ENCODE measurements around the gene HOXA1. TPM values are rescaled to one million over a fixed set of nuclear protein-coding genes. Genes with fewer than 3 reads are reported as not detected.

HOXA1 gene
- polyA plus RNA-seq, 3 donors from 2014 or later: 0.62 TPM; not detected in 2

GRCh38 chr7:27128034-27128433, 32.2 kb upstream of the HOXA1 start:
- Mint-ChIP-seq H3K27ac (no peak overlapping the region), H3K9me3 (no peaks in the 10 kb centered on the region), H3K4me1 (peaks cover 6% of the 10 kb centered on the region in 2 donors), H3K36me3 (peaks cover 0 to 7% (median 0%) of the 10 kb centered on the region in 3 donors), H3K27me3 (ENCODE audit: low read depth in 3 of 3) (peaks cover 1 to 15% (median 13%) of the 10 kb centered on the region in 3 donors), H3K4me3 (peak overlapping the region in 1 of 5 donors; percentile 70)
- DNase-seq: no peak

DNA sequence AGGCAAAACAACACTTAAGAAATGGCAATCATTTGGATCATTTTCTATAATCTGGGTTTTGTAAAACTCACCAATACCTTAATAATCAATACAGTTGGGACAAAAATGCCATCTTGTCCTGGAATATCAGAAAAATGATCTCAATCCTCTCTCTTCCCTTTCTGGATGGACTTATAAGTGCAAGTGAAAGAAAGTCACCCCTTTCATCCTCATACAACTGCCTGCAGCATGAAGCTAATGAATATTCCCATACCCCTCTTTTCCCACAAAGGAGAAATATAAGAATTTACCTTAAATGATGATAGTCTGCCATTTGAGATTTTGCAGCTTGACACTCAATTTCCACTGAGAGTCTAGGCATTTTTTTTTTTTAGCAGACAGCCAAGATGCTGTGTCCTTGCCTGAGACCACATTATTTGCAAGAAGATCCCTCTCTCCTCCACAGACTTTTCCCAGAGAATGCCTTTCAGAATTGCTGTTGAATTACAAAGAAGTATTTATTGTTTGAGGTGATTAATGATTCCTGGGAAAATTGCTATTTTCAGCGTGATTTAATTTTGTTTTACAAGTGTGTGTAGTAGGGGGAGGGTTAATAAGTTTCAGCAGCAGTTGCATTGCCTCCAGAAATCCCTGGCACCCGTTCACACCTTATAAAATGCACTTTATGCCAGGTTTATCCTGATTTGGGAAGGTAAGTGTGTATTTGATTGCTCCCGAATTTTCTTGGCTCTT, 31.0 kb upstream of the HOXA1 start:
- DNase-seq: no peak
- H3K4me1 Mint-ChIP-seq: peaks cover 6% of the 10 kb centered on the region in 2 donors
- no peak overlapping the region for H3K27ac Mint-ChIP-seq
- H3K4me3 Mint-ChIP-seq: no peak overlapping the region
- peaks cover 1 to 13% (median 12%) of the 10 kb centered on the region in 3 donors for H3K27me3 Mint-ChIP-seq (ENCODE audit: low read depth in 3 of 3)
- peaks cover 0 to 7% (median 1%) of the 10 kb centered on the region in 3 donors for H3K36me3 Mint-ChIP-seq
- no peaks in the 10 kb centered on the region for H3K9me3 Mint-ChIP-seq

DNA sequence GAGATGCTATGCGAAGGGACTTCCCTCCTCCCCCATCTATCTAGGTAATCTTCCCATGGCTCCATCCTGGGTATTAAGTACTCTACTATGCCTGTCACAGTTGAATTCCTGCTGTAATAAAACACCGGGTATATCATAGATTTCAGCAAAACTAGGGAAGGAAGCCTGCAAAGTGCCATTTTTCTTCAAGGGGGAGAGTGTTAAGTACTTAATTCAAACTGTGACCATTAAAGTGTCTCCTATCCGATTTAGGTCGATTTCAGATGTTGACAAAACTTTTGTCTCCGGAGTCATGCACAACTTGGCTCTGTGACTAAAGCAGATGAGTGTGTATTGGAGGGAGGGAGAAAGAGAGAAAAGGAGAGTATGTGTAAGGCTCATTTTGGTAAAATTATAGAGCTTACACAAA, 30.2 kb upstream of the HOXA1 start:
- no peak overlapping the region for H3K27ac Mint-ChIP-seq
- no peaks in the 10 kb centered on the region for H3K9me3 Mint-ChIP-seq
- peaks cover 1 to 10% (median 9%) of the 10 kb centered on the region in 3 donors for H3K27me3 Mint-ChIP-seq (ENCODE audit: low read depth in 3 of 3)
- no peaks in the 10 kb centered on the region for H3K4me1 Mint-ChIP-seq
- H3K4me3 Mint-ChIP-seq: no peak overlapping the region
- no peak for DNase-seq
- peaks cover 0 to 7% (median 3%) of the 10 kb centered on the region in 3 donors for H3K36me3 Mint-ChIP-seq

DNA sequence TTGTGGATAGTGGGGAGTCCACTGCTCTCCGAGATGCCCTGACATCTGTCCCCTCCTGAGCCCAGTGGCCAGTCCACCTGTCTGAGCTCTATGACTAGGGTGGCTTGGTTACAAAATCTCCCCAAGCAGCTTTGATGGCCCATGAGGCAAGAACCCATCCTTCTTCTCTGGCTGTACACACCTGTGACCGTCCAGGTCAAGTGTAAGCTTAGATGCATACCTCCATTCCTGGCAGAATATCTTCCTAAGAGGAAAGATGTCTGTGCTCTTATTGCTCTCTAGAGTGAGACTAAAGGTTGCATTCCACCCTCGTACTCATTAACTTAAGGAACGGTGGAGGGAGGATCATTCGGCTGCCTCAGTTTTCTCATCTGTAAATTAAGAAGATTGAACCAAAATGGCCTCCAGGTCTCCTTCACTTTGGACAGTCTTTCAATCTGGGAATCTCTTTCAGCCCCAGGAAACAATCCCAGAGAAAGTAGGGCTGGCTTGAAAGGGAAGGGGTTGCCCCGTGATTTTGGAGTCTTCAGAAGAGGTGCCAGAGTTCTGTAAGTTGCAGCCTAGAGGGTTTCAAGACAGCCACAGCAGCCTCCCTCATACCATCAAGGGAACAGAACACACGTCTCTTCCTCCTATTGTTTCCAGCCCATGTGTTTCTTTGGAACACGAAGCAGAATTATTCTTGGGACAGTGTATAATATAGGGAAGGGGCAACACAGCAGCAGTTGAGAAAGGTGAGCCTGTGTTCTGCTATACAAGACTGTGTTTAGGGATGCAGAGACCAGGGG, 29.3 kb upstream of the HOXA1 start:
- H3K4me1 Mint-ChIP-seq: no peaks in the 10 kb centered on the region
- H3K36me3 Mint-ChIP-seq: peaks cover 0 to 7% (median 3%) of the 10 kb centered on the region in 3 donors
- H3K9me3 Mint-ChIP-seq: no peaks in the 10 kb centered on the region
- H3K27ac Mint-ChIP-seq: no peak overlapping the region
- DNase-seq: no peak
- H3K27me3 Mint-ChIP-seq (ENCODE audit: low read depth in 3 of 3): peaks cover 1 to 8% (median 6%) of the 10 kb centered on the region in 3 donors
- no peak overlapping the region for H3K4me3 Mint-ChIP-seq

- Mint-ChIP-seq H3K27ac (no peak overlapping the region), H3K4me1 (no peaks in the 10 kb centered on the region), H3K27me3 (ENCODE audit: low read depth in 3 of 3) (peaks cover 1 to 6% (median 4%) of the 10 kb centered on the region in 3 donors), H3K9me3 (no peaks in the 10 kb centered on the region), H3K4me3 (no peak overlapping the region), H3K36me3 (peaks cover 0 to 7% (median 3%) of the 10 kb centered on the region in 3 donors)
- no peak for DNase-seq
Measured at GRCh38 chr7:27124096-27124901, 28.5 kb upstream of the HOXA1 start.

DNA sequence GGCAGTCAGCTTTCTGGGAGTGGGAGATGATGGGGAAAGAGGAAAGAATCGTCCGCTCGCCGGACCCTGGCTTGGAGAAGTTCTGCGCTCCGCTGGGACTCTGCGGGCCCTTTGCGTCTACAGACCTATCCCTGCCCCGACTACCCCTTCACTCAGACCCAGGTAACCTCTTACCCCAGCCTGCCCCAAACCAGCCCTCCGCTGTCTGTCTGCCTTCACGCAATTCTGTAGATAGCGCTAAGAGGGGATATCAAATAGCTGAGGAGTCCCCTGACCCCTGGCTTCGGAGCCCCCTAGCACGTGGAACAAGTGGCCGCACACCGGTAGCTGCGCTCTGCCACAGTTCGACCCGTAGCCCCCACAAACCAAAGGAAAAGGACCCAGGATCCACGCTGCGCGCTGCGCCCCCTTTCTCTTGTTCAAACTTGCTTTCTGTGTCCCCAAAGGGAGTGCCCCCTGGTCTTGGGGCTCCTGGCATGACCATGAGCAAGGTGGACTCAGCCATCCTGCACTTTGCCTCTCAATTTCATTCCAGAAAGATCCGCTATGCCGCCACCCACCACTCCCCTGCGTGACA, 27.8 kb upstream of the HOXA1 start:
- Mint-ChIP-seq H3K36me3 (peaks cover 0 to 7% (median 3%) of the 10 kb centered on the region in 3 donors), H3K4me1 (no peaks in the 10 kb centered on the region), H3K4me3 (no peak overlapping the region), H3K27me3 (ENCODE audit: low read depth in 3 of 3) (peaks cover 1 to 6% (median 4%) of the 10 kb centered on the region in 3 donors), H3K27ac (no peak overlapping the region), H3K9me3 (no peaks in the 10 kb centered on the region)
- DNase-seq: no peak

DNA sequence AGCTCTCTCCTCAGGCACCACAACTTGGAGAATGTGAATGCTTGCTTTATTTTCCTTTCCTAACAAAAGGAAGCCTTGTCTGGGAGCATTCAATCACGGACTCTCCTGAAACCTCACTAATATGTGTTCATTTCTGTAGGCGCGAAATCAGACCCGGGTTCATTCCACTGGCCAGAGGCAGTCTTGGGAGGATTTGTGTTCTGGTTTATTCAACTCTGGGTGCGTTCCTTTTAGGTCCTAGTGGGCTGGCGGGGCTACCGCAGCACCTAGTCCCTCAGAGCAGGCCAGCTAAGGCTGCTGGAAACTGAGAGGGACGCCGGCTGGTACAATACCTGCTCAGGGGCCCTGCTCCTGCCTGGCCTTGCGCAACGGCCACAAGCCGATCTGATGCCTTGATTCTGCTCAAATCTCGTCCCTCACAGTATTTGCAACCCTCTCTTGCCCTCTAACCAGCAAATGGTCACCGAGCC, 27.2 kb upstream of the HOXA1 start:
- Mint-ChIP-seq H3K27ac (no peak overlapping the region), H3K4me1 (no peaks in the 10 kb centered on the region), H3K27me3 (ENCODE audit: low read depth in 3 of 3) (peaks cover 1 to 6% (median 4%) of the 10 kb centered on the region in 3 donors)

DNA sequence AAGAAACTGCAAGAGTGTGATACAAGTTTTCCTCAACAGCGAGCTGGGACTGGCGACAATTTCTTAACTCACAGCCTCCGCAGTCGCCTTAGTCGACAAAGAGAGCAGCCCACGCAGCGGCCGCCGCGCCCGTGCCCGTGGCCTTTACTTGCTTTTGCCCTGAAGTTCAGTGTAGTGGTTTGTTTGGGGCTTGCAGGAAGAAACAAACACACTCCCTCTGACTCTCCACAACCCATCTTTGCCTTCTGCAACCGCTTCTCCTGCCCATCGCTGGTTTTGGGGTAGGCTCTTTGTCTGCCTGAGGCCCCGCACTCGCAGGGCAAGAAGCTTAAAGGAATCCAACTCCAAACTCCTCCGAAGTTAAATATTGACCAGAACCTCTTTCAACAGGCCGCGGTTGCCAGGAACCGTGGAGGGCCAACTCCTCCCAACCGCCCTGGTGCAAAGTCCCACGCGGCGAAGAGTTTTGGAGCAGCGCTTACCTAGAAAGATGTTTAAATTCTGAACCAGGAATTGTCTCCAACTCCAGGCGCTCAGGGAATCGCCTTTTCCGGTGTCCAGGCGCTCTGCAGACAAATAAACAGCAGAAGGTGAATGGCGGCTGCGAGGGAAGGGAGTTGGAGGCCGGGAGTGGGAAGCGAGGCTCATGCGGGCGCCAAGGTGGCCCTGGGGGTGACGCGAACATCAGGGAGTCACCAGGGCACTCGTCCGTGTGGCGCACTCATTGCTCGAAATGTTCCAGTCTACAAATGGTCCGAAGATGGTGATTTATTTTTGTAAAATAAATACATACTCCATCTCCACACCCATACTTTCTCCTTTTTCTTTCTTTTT, 26.5 kb upstream of the HOXA1 start:
- no peak overlapping the region for H3K4me3 Mint-ChIP-seq
- no peak for DNase-seq
- no peaks in the 10 kb centered on the region for H3K9me3 Mint-ChIP-seq
- peaks cover 0 to 7% (median 3%) of the 10 kb centered on the region in 3 donors for H3K36me3 Mint-ChIP-seq
- H3K4me1 Mint-ChIP-seq: no peaks in the 10 kb centered on the region
- H3K27ac Mint-ChIP-seq: no peak overlapping the region
- H3K27me3 Mint-ChIP-seq (ENCODE audit: low read depth in 3 of 3): peaks cover 1 to 6% (median 4%) of the 10 kb centered on the region in 3 donors

More for the DNA sequence above, 27.2 kb upstream of the HOXA1 start:
- Mint-ChIP-seq H3K4me3 (no peak overlapping the region), H3K9me3 (no peaks in the 10 kb centered on the region), H3K36me3 (peaks cover 0 to 7% (median 3%) of the 10 kb centered on the region in 3 donors)
- no peak for DNase-seq

DNA sequence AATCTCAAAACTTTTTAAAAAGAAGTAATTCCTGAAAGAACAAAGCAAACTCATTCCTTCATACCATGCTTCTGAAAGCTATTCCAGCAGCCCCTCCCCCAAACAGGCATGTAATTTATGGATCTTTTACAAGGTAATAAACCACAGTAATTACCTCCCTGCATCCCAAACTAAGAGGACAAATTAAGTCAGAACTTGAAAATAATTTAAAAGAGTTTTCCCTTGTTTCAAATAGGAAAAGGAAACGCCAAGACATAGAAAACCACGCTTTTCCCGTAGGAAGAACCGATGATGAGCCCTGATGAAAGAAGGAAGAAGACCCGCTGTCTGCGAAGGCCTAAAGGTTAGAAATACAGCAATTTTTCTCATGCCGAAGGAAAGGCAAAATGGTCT, 25.9 kb upstream of the HOXA1 start:
- Mint-ChIP-seq H3K9me3 (no peaks in the 10 kb centered on the region), H3K36me3 (peaks cover 0 to 7% (median 3%) of the 10 kb centered on the region in 3 donors), H3K27me3 (ENCODE audit: low read depth in 3 of 3) (peaks cover 1 to 4% (median 3%) of the 10 kb centered on the region in 3 donors), H3K4me1 (no peaks in the 10 kb centered on the region), H3K4me3 (no peak overlapping the region), H3K27ac (no peak overlapping the region)
- no peak for DNase-seq

GRCh38 chr7:27119412-27119911, 23.7 kb upstream of the HOXA1 start:
- peaks cover 0 to 6% (median 3%) of the 10 kb centered on the region in 3 donors for H3K36me3 Mint-ChIP-seq
- DNase-seq: no peak
- no peak overlapping the region for H3K4me3 Mint-ChIP-seq
- no peaks in the 10 kb centered on the region for H3K9me3 Mint-ChIP-seq
- H3K4me1 Mint-ChIP-seq: no peaks in the 10 kb centered on the region
- no peak overlapping the region for H3K27ac Mint-ChIP-seq
- H3K27me3 Mint-ChIP-seq (ENCODE audit: low read depth in 3 of 3): peaks cover 0 to 2% (median 0%) of the 10 kb centered on the region in 3 donors

- no peaks in the 10 kb centered on the region for H3K27me3 Mint-ChIP-seq (ENCODE audit: low read depth in 3 of 3)
- peaks cover 0 to 4% (median 3%) of the 10 kb centered on the region in 3 donors for H3K36me3 Mint-ChIP-seq
- no peak for DNase-seq
- H3K4me3 Mint-ChIP-seq: no peak overlapping the region
- no peaks in the 10 kb centered on the region for H3K9me3 Mint-ChIP-seq
- no peak overlapping the region for H3K27ac Mint-ChIP-seq
- H3K4me1 Mint-ChIP-seq: no peaks in the 10 kb centered on the region
Measured at GRCh38 chr7:27118580-27118979, 22.8 kb upstream of the HOXA1 start.

GRCh38 chr7:27117887-27118491, 22.2 kb upstream of the HOXA1 start:
- Mint-ChIP-seq H3K27ac (no peak overlapping the region), H3K27me3 (ENCODE audit: low read depth in 3 of 3) (peaks cover 0 to under 1% (median 0%) of the 10 kb centered on the region in 3 donors)

More at GRCh38 chr7:27117887-27118491, 22.2 kb upstream of the HOXA1 start:
- H3K4me3 Mint-ChIP-seq: no peak overlapping the region
- H3K36me3 Mint-ChIP-seq: peaks cover 0 to 4% (median 3%) of the 10 kb centered on the region in 3 donors
- H3K4me1 Mint-ChIP-seq: no peaks in the 10 kb centered on the region
- no peak for DNase-seq
- H3K9me3 Mint-ChIP-seq: no peaks in the 10 kb centered on the region

All from immature natural killer cell (primary cell).